K562 (cell line): ENCODE results near the gene RAD54L. TPM values are rescaled to one million over a fixed set of nuclear protein-coding genes. Genes with fewer than 3 reads are reported as not detected.

Experiments
- CREB3L1 ChIP-seq: fragments of 450-650 bp; IDR thresholded peaks from 2 replicates; pipeline ENCODE4 v1.6.1; 2014; ENCODE audit warnings: low read depth, mild to moderate bottlenecking, moderate library complexity, borderline replicate concordance
- FIP1L1 ChIP-seq: fragments of 200-400 bp; formaldehyde crosslinking; IDR thresholded peaks from 2 replicates; pipeline ENCODE4 v1.6.1; 2018; ENCODE audit warnings: mild to moderate bottlenecking, low read depth, low read length; ENCODE audit not compliant: poor library complexity, severe bottlenecking
- MBD2 ChIP-seq: sonication (generic); IDR thresholded peaks from 2 replicates; pipeline ENCODE4 v1.6.1; 2016; ENCODE audit warnings: low read depth, borderline replicate concordance
- MYBL2 ChIP-seq, 2 experiments: fragments of 450-650 bp in 1 of 2; sonication (generic) in 1 of 2; formaldehyde crosslinking in 1 of 2; IDR thresholded peaks; 2 replicates each; pipeline versions ENCODE4 v1.6.1 to v1.8.1; 2017 to 2022; ENCODE audit warnings: borderline replicate concordance in 1 of 2, inconsistent platforms in 1 of 2, low read depth in 1 of 2, mild to moderate bottlenecking in 1 of 2, missing genetic modification reagents in 1 of 2, moderate library complexity in 1 of 2
- NCOA1 ChIP-seq: fragments of 450-650 bp; IDR thresholded peaks from 2 replicates; pipeline ENCODE4 v1.6.1; 2016; ENCODE audit warnings: low read depth
- NCOA4 ChIP-seq: fragments of 450-650 bp; IDR thresholded peaks from 2 replicates; pipeline ENCODE4 v1.6.1; 2018; ENCODE audit warnings: mild to moderate bottlenecking; ENCODE audit not compliant: partially characterized antibody
- POLR2AphosphoS5 ChIP-seq: IDR thresholded peaks from 2 replicates; pipeline ENCODE4 v1.6.1; 2011; ENCODE audit warnings: mild to moderate bottlenecking, low read depth, low read length, moderate library complexity; ENCODE audit not compliant: control insufficient read depth, insufficient read depth
- POU5F1 ChIP-seq: fragments of 150-350 bp; IDR thresholded peaks from 2 replicates; pipeline ENCODE4 v1.6.1; 2014; ENCODE audit warnings: borderline replicate concordance, low read length, low read depth, mild to moderate bottlenecking; ENCODE audit not compliant: partially characterized antibody
- SAP30 ChIP-seq: fragments of 200-600 bp; sonication (generic); IDR thresholded peaks from 2 replicates; pipeline ENCODE4 v1.6.1; 2012; ENCODE audit warnings: borderline replicate concordance, low read depth, mild to moderate bottlenecking, moderate library complexity, low read length, control low read depth, inconsistent platforms; ENCODE audit not compliant: insufficient read depth, poor library complexity, severe bottlenecking
- SMARCC2 ChIP-seq: fragments of 450-650 bp; IDR thresholded peaks from 2 replicates; pipeline ENCODE4 v1.6.1; 2017; ENCODE audit warnings: antibody characterized with exemption, moderate library complexity, mild to moderate bottlenecking, low read depth
- SREBF1 ChIP-seq: fragments of 150-350 bp; IDR thresholded peaks from 2 replicates; pipeline ENCODE4 v1.6.1; 2014; ENCODE audit warnings: antibody characterized with exemption, low read depth, low read length, borderline replicate concordance
- SRSF9 ChIP-seq: fragments of 200-400 bp; formaldehyde crosslinking; IDR thresholded peaks from 2 replicates; pipeline ENCODE4 v1.6.1; 2017; ENCODE audit warnings: low read depth, low read length, borderline replicate concordance
- U2AF1 ChIP-seq: fragments of 200-400 bp; formaldehyde crosslinking; optimal IDR thresholded peaks from 2 replicates; pipeline ENCODE3; 2017; ENCODE audit warnings: mild to moderate bottlenecking, low read depth, low read length, moderate library complexity
- XRCC3 ChIP-seq: fragments of 450-650 bp; IDR thresholded peaks from 2 replicates; pipeline ENCODE4 v1.6.1; 2017; ENCODE audit warnings: mild to moderate bottlenecking, moderate library complexity
- YY1 ChIP-seq, 3 experiments: IDR thresholded peaks; 2 replicates each; pipeline ENCODE4 v1.6.1; 2011; ENCODE audit warnings: low read length in 2 of 3, mild to moderate bottlenecking in 2 of 3, moderate library complexity in 2 of 3, borderline replicate concordance in 1 of 3, control low read depth in 1 of 3, low read depth in 1 of 3; ENCODE audit not compliant: insufficient read depth in 3 of 3, insufficient replicate concordance in 2 of 3, control insufficient read depth in 1 of 3, insufficient read length in 1 of 3; ENCODE audit errors: extremely low read depth in 1 of 3
- ZFP1 ChIP-seq: fragments of 450-650 bp; formaldehyde crosslinking; IDR thresholded peaks from 2 replicates; pipeline ENCODE4 v1.4.0; 2020; ENCODE audit warnings: mild to moderate bottlenecking, mixed read lengths
- ZNF12 ChIP-seq: sonication (generic); formaldehyde crosslinking; IDR thresholded peaks from 2 replicates; pipeline ENCODE4 v1.4.0; 2020; ENCODE audit warnings: mild to moderate bottlenecking, missing genetic modification reagents
- ZNF398 ChIP-seq: fragments of 250-450 bp; sonication (Bioruptor Pico); IDR thresholded peaks from 2 replicates; pipeline ENCODE4 v1.8.0; 2021; ENCODE audit warnings: moderate library complexity, mild to moderate bottlenecking, inconsistent platforms
- ZNF551 ChIP-seq: fragments of 250-450 bp; sonication (Bioruptor Pico); IDR thresholded peaks from 2 replicates; pipeline ENCODE4 v1.5.0; 2021; ENCODE audit warnings: mild to moderate bottlenecking, moderate library complexity
- ZNF740 ChIP-seq, 3 experiments: fragments of 200-800 bp in 1 of 3; sonication (Bioruptor generic) in 1 of 3; sonication (generic) in 1 of 3; formaldehyde crosslinking in 1 of 3; IDR thresholded peaks; 2 replicates each; pipeline versions ENCODE4 v1.6.1 to v1.8.0; 2016 to 2022; ENCODE audit warnings: mild to moderate bottlenecking in 2 of 3, missing compliant biosample characterization in 2 of 3, missing genetic modification characterization in 2 of 3, missing genetic modification reagents in 1 of 3
- polyA plus RNA-seq, 8 experiments: library from polyadenylated mRNA; depleted of rRNA in 4 of 8; stranded (reverse) in 5 of 8; unstranded in 3 of 8; fragments of >200 nt; fragmentation: Nextera tagmentation in 2 of 8; fragmentation: Illumina TruSeq in 1 of 8; extraction: Ambion mirVana in 2 of 8; extraction: Trizol in 1 of 8; gene quantifications; 2 replicates each; pipeline versions ENCODE4 v1.2.1 to v1.2.3, GENCODE V29; 2011 to 2014; ENCODE audit warnings: inconsistent platforms in 1 of 8, missing spikeins in 1 of 8
- total RNA-seq, 7 experiments: library from RNA; depleted of rRNA in 6 of 7; stranded (reverse); fragments of >200 nt in 6 of 7; fragmentation: Illumina TruSeq in 2 of 7; extraction: Trizol in 2 of 7; gene quantifications; 2 replicates each; pipeline versions ENCODE4 v1.2.1 to v1.2.3, GENCODE V29; 2011 to 2021; ENCODE audit warnings: low replicate concordance in 1 of 7

RAD54L gene
- total and polyA plus RNA-seq, 9 of the 15 experiments (the other 6 are each of a cell fraction or from before 2014, with no cell fraction given): 17.9 to 92.3 (median 37.5) TPM

- TF ChIP-seq MBD2 (peak; percentile 48; the same call in 1 of the 2 replicates), ZNF398 (CRISPR knock-in tag) (no peak), SREBF1 (no peak), U2AF1 (peak; percentile 88), CREB3L1 (peak; percentile 49; the same call in 1 of the 2 replicates), NCOA1 (peak; percentile 13; the same call in 1 of the 2 replicates), MYBL2 (IDR thresholded peaks at IDR 0.05; ENCODE audit: low read depth) (no peak), MYBL2 (CRISPR knock-in tag; IDR thresholded peaks at IDR 0.05; ENCODE audit: borderline replicate concordance) (no peak), ZFP1 (CRISPR knock-in tag) (no peak), NCOA4 (no peak), FIP1L1 (peak; percentile 47), POU5F1 (no peak), SAP30 (peak; percentile 72), SRSF9 (no peak), SMARCC2 (no peak), ZNF12 (CRISPR knock-in tag) (0 out of 2 replicates have a peak, but pooled peaks have one; percentile 48), XRCC3 (no peak), ZNF740 (CRISPR knock-in tag; IDR thresholded peaks at IDR 0.05) (peak; percentile 22; the same call in 1 of the 2 replicates), ZNF740 (tag; IDR thresholded peaks at IDR 0.05) (no peak), YY1 (IDR thresholded peaks at IDR 0.05; ENCODE audit: borderline replicate concordance in 1 of 3, control insufficient read depth in 1 of 3, extremely low read depth in 1 of 3, insufficient read depth in 3 of 3, insufficient read length in 1 of 3, insufficient replicate concordance in 2 of 3, low read depth in 1 of 3, low read length in 2 of 3) (peak in 2 of 3 experiments; percentile 39 to 77), POLR2AphosphoS5 (no peak), ZNF551 (CRISPR knock-in tag) (no peak)
These were observed 54.5 kb downstream of the RAD54L start (continued) for GRCh38 chr1:46301808-46302640.
